ENCODE measurements around the gene PHTF1.

PHTF1 gene

GRCh38 chr1:113745425-113745824, 13.9 kb downstream of the PHTF1 start:
- H4K20me1 ChIP-seq (ENCODE audit: control insufficient read depth, insufficient read depth, low read depth, low read length) = no peaks in the 10 kb centered on the region
- H3K36me3 ChIP-seq (ENCODE audit: control insufficient read depth, low read length) = peaks cover 2% of the 10 kb centered on the region; the same call in 1 of the 2 replicates
- H3K4me2 ChIP-seq (ENCODE audit: low read length) = no peak overlapping the region
- no peak overlapping the region for H3K27ac ChIP-seq (ENCODE audit: low read depth, low read length)
- H3K9me2 ChIP-seq (replicated peaks; ENCODE audit: control insufficient read depth, low read length) = no peaks in the 10 kb centered on the region
- TF ChIP-seq EZH2phosphoT487 (IDR thresholded peaks at IDR 0.05; ENCODE audit: borderline replicate concordance, low read length) = no peak
- no peak for TF ChIP-seq CTCF (IDR thresholded peaks at IDR 0.05; ENCODE audit: low read depth, low read length, poor library complexity, severe bottlenecking)
- H3K4me1 ChIP-seq (ENCODE audit: control insufficient read depth, low read length) = no peaks in the 10 kb centered on the region
- no peaks in the 10 kb centered on the region for H3K79me2 ChIP-seq (ENCODE audit: control insufficient read depth, low read length)
- H3K9me3 ChIP-seq (ENCODE audit: control insufficient read depth, insufficient read depth, low read length) = no peaks in the 10 kb centered on the region
- no peaks in the 10 kb centered on the region for H3K27me3 ChIP-seq (ENCODE audit: control insufficient read depth, low read length)
- no peaks in the 10 kb centered on the region for H3F3A ChIP-seq (ENCODE audit: control insufficient read depth, insufficient read depth)
- H3K4me3 ChIP-seq (ENCODE audit: low read length) = no peak overlapping the region

- Histone ChIP-seq H3K27ac (ENCODE audit: low read depth, low read length) (no peak overlapping the region), H3K9me3 (ENCODE audit: control insufficient read depth, insufficient read depth, low read length) (no peaks in the 10 kb centered on the region), H3K4me1 (ENCODE audit: control insufficient read depth, low read length) (no peaks in the 10 kb centered on the region), H4K20me1 (ENCODE audit: control insufficient read depth, insufficient read depth, low read depth, low read length) (no peaks in the 10 kb centered on the region), H3K4me2 (ENCODE audit: low read length) (no peak overlapping the region), H3K4me3 (ENCODE audit: low read length) (no peak overlapping the region), H3K36me3 (ENCODE audit: control insufficient read depth, low read length) (peaks cover under 1% of the 10 kb centered on the region; the same call in 1 of the 2 replicates), H3K79me2 (ENCODE audit: control insufficient read depth, low read length) (no peaks in the 10 kb centered on the region), H3F3A (ENCODE audit: control insufficient read depth, insufficient read depth) (no peaks in the 10 kb centered on the region), H3K27me3 (ENCODE audit: control insufficient read depth, low read length) (no peaks in the 10 kb centered on the region), H3K9me2 (replicated peaks; ENCODE audit: control insufficient read depth, low read length) (no peaks in the 10 kb centered on the region)
- TF ChIP-seq CTCF (IDR thresholded peaks at IDR 0.05; ENCODE audit: low read depth, low read length, poor library complexity, severe bottlenecking) = no peak
- no peak for TF ChIP-seq EZH2phosphoT487 (IDR thresholded peaks at IDR 0.05; ENCODE audit: borderline replicate concordance, low read length)
Measured at GRCh38 chr1:113744114-113744513, 15.2 kb downstream of the PHTF1 start.

- H3K9me3 ChIP-seq (ENCODE audit: control insufficient read depth, insufficient read depth, low read length) = no peaks in the 10 kb centered on the region
- no peaks in the 10 kb centered on the region for H3K27me3 ChIP-seq (ENCODE audit: control insufficient read depth, low read length)
- H3K79me2 ChIP-seq (ENCODE audit: control insufficient read depth, low read length) = no peaks in the 10 kb centered on the region
- H3K9me2 ChIP-seq (replicated peaks; ENCODE audit: control insufficient read depth, low read length) = no peaks in the 10 kb centered on the region
- no peaks in the 10 kb centered on the region for H4K20me1 ChIP-seq (ENCODE audit: control insufficient read depth, insufficient read depth, low read depth, low read length)
- H3K27ac ChIP-seq (ENCODE audit: low read depth, low read length) = no peak overlapping the region
- TF ChIP-seq EZH2phosphoT487 (IDR thresholded peaks at IDR 0.05; ENCODE audit: borderline replicate concordance, low read length) (no peak), CTCF (IDR thresholded peaks at IDR 0.05; ENCODE audit: low read depth, low read length, poor library complexity, severe bottlenecking) (no peak)
- 0 out of 2 replicates have a peak, but pooled peaks cover 3% of the 10 kb centered on the region for H3K36me3 ChIP-seq (ENCODE audit: control insufficient read depth, low read length)
- no peaks in the 10 kb centered on the region for H3F3A ChIP-seq (ENCODE audit: control insufficient read depth, insufficient read depth)
- H3K4me3 ChIP-seq (ENCODE audit: low read length) = no peak overlapping the region
- no peaks in the 10 kb centered on the region for H3K4me1 ChIP-seq (ENCODE audit: control insufficient read depth, low read length)
- H3K4me2 ChIP-seq (ENCODE audit: low read length) = no peak overlapping the region
Measured at GRCh38 chr1:113742515-113742914, 16.8 kb downstream of the PHTF1 start.
